Neural progenitor cell (in vitro differentiated cells): ENCODE measurements around the gene BHLHE40. TPM values are rescaled to one million over a fixed set of nuclear protein-coding genes. Genes with fewer than 3 reads are reported as not detected.

Experiments used
- DNase-seq: peaks from one replicate; pipeline ENCODE4 v3.0.0-alpha.2; 2016; ENCODE audit warnings: low spot score
- H2AFZ ChIP-seq: fragments of 200-600 bp; sonication (generic); replicated peaks from 2 replicates; pipeline ENCODE4 v1.6.1; 2016; ENCODE audit warnings: antibody characterized with exemption
- H3F3A ChIP-seq: fragments of 200-600 bp; sonication (generic); 2 replicates; pipeline ENCODE4 v1.6.1; 2016; ENCODE audit warnings: antibody characterized with exemption, low read depth
- H3K27ac ChIP-seq: fragments of 200-600 bp; sonication (generic); 2 replicates; pipeline ENCODE4 v1.5.1; 2016; ENCODE audit warnings: mild to moderate bottlenecking
- H3K27me3 ChIP-seq: fragments of 200-600 bp; sonication (generic); 2 replicates; pipeline ENCODE4 v1.6.1; 2016; ENCODE audit warnings: mild to moderate bottlenecking, moderate library complexity
- H3K36me3 ChIP-seq: fragments of 200-600 bp; sonication (generic); 2 replicates; pipeline ENCODE4 v1.5.1; 2016
- H3K4me1 ChIP-seq: fragments of 200-600 bp; sonication (generic); 2 replicates; pipeline ENCODE4 v1.6.1; 2016; ENCODE audit warnings: mixed run types
- H3K4me2 ChIP-seq: fragments of 200-600 bp; sonication (generic); 2 replicates; pipeline ENCODE4 v1.6.1; 2016
- H3K4me3 ChIP-seq: fragments of 200-600 bp; sonication (generic); 2 replicates; pipeline ENCODE4 v1.5.1; 2016
- H3K79me2 ChIP-seq: fragments of 200-600 bp; sonication (generic); 2 replicates; pipeline ENCODE4 v1.6.1; 2016; ENCODE audit warnings: low read depth
- H3K9ac ChIP-seq: fragments of 200-600 bp; sonication (generic); 2 replicates; pipeline ENCODE4 v1.6.1; 2016
- H3K9me3 ChIP-seq: fragments of 200-600 bp; sonication (generic); 2 replicates; pipeline ENCODE4 v1.5.1; 2016; ENCODE audit warnings: low read depth
- H4K20me1 ChIP-seq: fragments of 200-600 bp; sonication (generic); 2 replicates; pipeline ENCODE4 v1.6.1; 2016; ENCODE audit warnings: low read depth
- H3K27ac Mint-ChIP-seq: 3 replicates; pipeline ENCODE4 v1.8.0; 2021; ENCODE audit warnings: mixed read lengths
- H3K27me3 Mint-ChIP-seq: 2 replicates; pipeline ENCODE4 v1.8.0; 2022; ENCODE audit warnings: low read depth, mild to moderate bottlenecking, inconsistent platforms, moderate library complexity, mixed read lengths; ENCODE audit not compliant: insufficient read depth
- H3K36me3 Mint-ChIP-seq: 3 replicates; pipeline ENCODE4 v1.8.0; 2021; ENCODE audit warnings: mixed read lengths
- H3K4me1 Mint-ChIP-seq: 3 replicates; pipeline ENCODE4 v1.8.0; 2021; ENCODE audit warnings: mixed read lengths
- H3K4me3 Mint-ChIP-seq: 3 replicates; pipeline ENCODE4 v1.8.0; 2021; ENCODE audit warnings: mild to moderate bottlenecking, moderate library complexity, mixed read lengths
- H3K9me3 Mint-ChIP-seq: 3 replicates; pipeline ENCODE4 v1.8.0; 2020; ENCODE audit warnings: mixed read lengths
- EZH2 ChIP-seq: fragments of 200-600 bp; sonication (generic); IDR thresholded peaks from 2 replicates; pipeline ENCODE4 v1.6.1; 2017; ENCODE audit warnings: antibody characterized with exemption, mild to moderate bottlenecking, moderate library complexity
- EZH2phosphoT487 ChIP-seq: fragments of 200-600 bp; sonication (generic); IDR thresholded peaks from 2 replicates; pipeline ENCODE4 v1.6.1; 2017; ENCODE audit warnings: antibody characterized with exemption
- total RNA-seq: library from RNA; depleted of rRNA; stranded (reverse); fragments of >200 nt; gene quantifications from 2 replicates; pipeline ENCODE4 v1.2.3, GENCODE V29; 2015; ENCODE audit warnings: low replicate concordance
- TF ChIP-seq, protein P1 (sequence below): fragments of 200-600 bp; sonication (generic); IDR thresholded peaks from 2 replicates; pipeline ENCODE4 v1.5.1; 2017; ENCODE audit warnings: antibody characterized with exemption, mild to moderate bottlenecking

Gene BHLHE40
- total RNA-seq, 1 donor from 2014 or later, result 0.34 TPM

DNA sequence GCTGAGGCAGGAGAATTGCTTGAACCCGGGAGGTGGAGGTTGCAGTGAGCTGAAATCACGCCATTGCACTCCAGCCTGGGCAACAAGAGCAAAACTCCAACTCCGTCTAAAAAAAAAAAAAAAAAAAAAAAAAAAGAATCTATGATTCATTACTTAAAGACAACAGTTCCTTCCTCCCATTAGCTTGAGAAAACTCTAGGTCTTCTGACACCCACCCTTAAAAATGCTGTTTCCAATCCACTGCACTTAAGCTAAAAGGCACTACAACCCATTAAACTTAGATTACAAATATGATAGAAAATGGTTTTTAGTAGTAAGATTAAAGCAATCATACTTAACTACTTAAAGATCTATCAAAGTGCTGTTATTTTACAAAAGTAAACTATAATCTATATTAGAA lies 40.0 kb upstream of the BHLHE40 start:
- TF ChIP-seq, protein P1, sequence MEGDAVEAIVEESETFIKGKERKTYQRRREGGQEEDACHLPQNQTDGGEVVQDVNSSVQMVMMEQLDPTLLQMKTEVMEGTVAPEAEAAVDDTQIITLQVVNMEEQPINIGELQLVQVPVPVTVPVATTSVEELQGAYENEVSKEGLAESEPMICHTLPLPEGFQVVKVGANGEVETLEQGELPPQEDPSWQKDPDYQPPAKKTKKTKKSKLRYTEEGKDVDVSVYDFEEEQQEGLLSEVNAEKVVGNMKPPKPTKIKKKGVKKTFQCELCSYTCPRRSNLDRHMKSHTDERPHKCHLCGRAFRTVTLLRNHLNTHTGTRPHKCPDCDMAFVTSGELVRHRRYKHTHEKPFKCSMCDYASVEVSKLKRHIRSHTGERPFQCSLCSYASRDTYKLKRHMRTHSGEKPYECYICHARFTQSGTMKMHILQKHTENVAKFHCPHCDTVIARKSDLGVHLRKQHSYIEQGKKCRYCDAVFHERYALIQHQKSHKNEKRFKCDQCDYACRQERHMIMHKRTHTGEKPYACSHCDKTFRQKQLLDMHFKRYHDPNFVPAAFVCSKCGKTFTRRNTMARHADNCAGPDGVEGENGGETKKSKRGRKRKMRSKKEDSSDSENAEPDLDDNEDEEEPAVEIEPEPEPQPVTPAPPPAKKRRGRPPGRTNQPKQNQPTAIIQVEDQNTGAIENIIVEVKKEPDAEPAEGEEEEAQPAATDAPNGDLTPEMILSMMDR, result no peak
- TF ChIP-seq EZH2, result no peak
- TF ChIP-seq EZH2phosphoT487, result no peak
- H3K9me3 Mint-ChIP-seq, result no peaks in the 10 kb centered on the region
- no peak overlapping the region for H3K9ac ChIP-seq

DNA sequence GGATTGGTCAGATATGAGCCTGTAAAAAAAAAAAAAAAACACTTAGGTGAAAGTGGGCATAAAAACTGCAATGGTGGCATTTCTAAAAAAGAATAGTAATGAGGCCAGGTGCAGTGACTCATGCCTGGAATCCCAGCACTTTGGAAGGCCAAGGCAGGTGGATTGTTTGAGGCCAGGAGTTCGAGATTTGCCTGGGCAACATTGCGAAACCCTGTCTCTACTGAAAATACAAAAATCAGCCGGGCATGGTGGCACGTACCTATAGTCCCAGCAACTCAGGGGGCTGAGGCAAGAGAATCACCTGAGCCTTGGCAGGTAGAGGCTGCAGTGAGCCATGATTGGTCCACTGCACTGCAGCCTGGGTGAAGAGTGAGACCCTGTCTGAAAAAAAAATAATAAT lies 38.3 kb upstream of the BHLHE40 start:
- Mint-ChIP-seq H3K4me3 (no peak overlapping the region), H3K27me3 (peaks cover 2% of the 10 kb centered on the region), H3K9me3 (no peaks in the 10 kb centered on the region), H3K36me3 (no peaks in the 10 kb centered on the region), H3K27ac (no peak overlapping the region), H3K4me1 (no peaks in the 10 kb centered on the region)
- H3F3A ChIP-seq, result no peaks in the 10 kb centered on the region
- no peaks in the 10 kb centered on the region for H4K20me1 ChIP-seq
- no peaks in the 10 kb centered on the region for H3K27me3 ChIP-seq
- H2AFZ ChIP-seq, result no peak overlapping the region
- H3K9ac ChIP-seq, result no peak overlapping the region
- H3K79me2 ChIP-seq, result no peaks in the 10 kb centered on the region
- H3K4me3 ChIP-seq, result no peak overlapping the region
- no peaks in the 10 kb centered on the region for H3K4me1 ChIP-seq
- H3K36me3 ChIP-seq, result no peaks in the 10 kb centered on the region
- TF ChIP-seq, protein P1, result no peak
- TF ChIP-seq EZH2, result no peak
- no peak for TF ChIP-seq EZH2phosphoT487
- H3K4me2 ChIP-seq, result no peak overlapping the region
- H3K27ac ChIP-seq, result no peak overlapping the region
- DNase-seq, result no peak
- no peaks in the 10 kb centered on the region for H3K9me3 ChIP-seq

More for the DNA sequence above, 40.0 kb upstream of the BHLHE40 start:
- no peak overlapping the region for H3K4me3 Mint-ChIP-seq
- Histone ChIP-seq H3K27me3 (no peaks in the 10 kb centered on the region), H4K20me1 (no peaks in the 10 kb centered on the region), H3K27ac (no peak overlapping the region), H3K4me3 (no peak overlapping the region), H3K79me2 (no peaks in the 10 kb centered on the region), H3K4me2 (no peak overlapping the region), H3F3A (no peaks in the 10 kb centered on the region), H3K36me3 (no peaks in the 10 kb centered on the region), H2AFZ (no peak overlapping the region), H3K4me1 (no peaks in the 10 kb centered on the region), H3K9me3 (no peaks in the 10 kb centered on the region)
- H3K4me1 Mint-ChIP-seq, result no peaks in the 10 kb centered on the region
- no peak overlapping the region for H3K27ac Mint-ChIP-seq
- DNase-seq, result no peak
- no peaks in the 10 kb centered on the region for H3K36me3 Mint-ChIP-seq
- H3K27me3 Mint-ChIP-seq, result peaks cover 2% of the 10 kb centered on the region

DNA sequence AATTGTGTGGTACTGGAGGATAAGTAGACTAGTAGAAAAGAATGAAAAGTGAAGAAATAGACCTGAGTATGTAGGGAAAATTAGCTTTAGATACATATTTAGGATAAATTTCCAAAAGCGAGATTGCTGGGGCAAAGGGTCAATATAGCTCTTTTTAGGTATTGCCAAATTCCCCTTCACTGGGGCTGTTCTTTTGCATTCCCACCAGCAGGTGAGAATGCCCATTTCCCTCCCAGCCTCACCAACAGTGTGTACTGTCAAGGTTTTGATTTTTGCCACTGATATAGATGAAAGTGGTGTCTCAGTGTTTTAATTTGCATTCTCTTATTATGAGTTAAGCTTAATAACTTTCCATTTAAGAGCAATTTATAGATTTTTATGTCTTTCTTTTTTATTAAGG lies 35.7 kb upstream of the BHLHE40 start:
- TF ChIP-seq EZH2phosphoT487, result no peak
- TF ChIP-seq, protein P1, result peak; percentile 58
- TF ChIP-seq EZH2, result no peak
- no peak overlapping the region for H3K27ac Mint-ChIP-seq
- no peaks in the 10 kb centered on the region for H3K36me3 Mint-ChIP-seq
- peak; percentile 23 for DNase-seq
- Histone ChIP-seq H3K9ac (no peak overlapping the region), H3K9me3 (no peaks in the 10 kb centered on the region), H3K4me2 (no peak overlapping the region), H3K27ac (no peak overlapping the region), H4K20me1 (no peaks in the 10 kb centered on the region), H3K79me2 (no peaks in the 10 kb centered on the region), H3K4me3 (no peak overlapping the region), H3K36me3 (no peaks in the 10 kb centered on the region), H3K4me1 (no peaks in the 10 kb centered on the region), H3K27me3 (no peaks in the 10 kb centered on the region), H2AFZ (no peak overlapping the region), H3F3A (no peaks in the 10 kb centered on the region)
- no peaks in the 10 kb centered on the region for H3K9me3 Mint-ChIP-seq
- peaks cover 5% of the 10 kb centered on the region for H3K4me1 Mint-ChIP-seq
- H3K27me3 Mint-ChIP-seq, result peaks cover 4% of the 10 kb centered on the region
- H3K4me3 Mint-ChIP-seq, result no peak overlapping the region
